Ovary (tissue), 9 donors: ENCODE data around the gene SHANK2. TPM values are rescaled to one million over a fixed set of nuclear protein-coding genes. Genes with fewer than 3 reads are reported as not detected.

Source experiments
- DNase-seq, 5 donors: peaks; one replicate each; pipeline ENCODE4 v3.0.0-alpha.2; 2019 to 2020
- H3K27ac ChIP-seq, 2 donors: fragments of 200-600 bp; one replicate each; pipeline versions ENCODE4 v1.5.1 to v1.8.0; 2019 to 2022
- H3K27me3 ChIP-seq: fragments of 200-600 bp; one replicate; pipeline ENCODE4 v1.8.0; 2022
- H3K36me3 ChIP-seq: fragments of 200-600 bp; sonication (generic); one replicate; pipeline ENCODE4 v1.5.1; 2019
- H3K4me1 ChIP-seq: one replicate; pipeline ENCODE4 v1.8.1; 2013; ENCODE audit warnings: mild to moderate bottlenecking, moderate library complexity; ENCODE audit not compliant: insufficient read depth
- H3K4me3 ChIP-seq: fragments of 200-600 bp; sonication (generic); one replicate; pipeline ENCODE4 v1.5.1; 2017
- H3K9me3 ChIP-seq, 2 donors: fragments of 200-600 bp in 1 of 2; sonication (generic) in 1 of 2; one replicate each; pipeline versions ENCODE4 v1.5.1 to v1.8.1; 2013 to 2019; ENCODE audit warnings: mild to moderate bottlenecking in 1 of 2, moderate library complexity in 1 of 2
- CTCF ChIP-seq, 3 donors: fragments of 450-650 bp in 2 of 3; fragments of 200-600 bp in 1 of 3; IDR thresholded peaks; one replicate each; pipeline versions ENCODE4 v1.5.1 to v1.8.0; 2016 to 2022; ENCODE audit warnings: antibody characterized with exemption in 3 of 3, mild to moderate bottlenecking in 1 of 3
- EP300 ChIP-seq: sonication (generic); formaldehyde crosslinking; IDR thresholded peaks from one replicate; pipeline ENCODE4 v1.6.1; 2017; ENCODE audit warnings: antibody characterized with exemption
- POLR2A ChIP-seq: fragments of 450-650 bp; IDR thresholded peaks from one replicate; pipeline ENCODE4 v1.6.1; 2017; ENCODE audit warnings: antibody characterized with exemption, mild to moderate bottlenecking, moderate library complexity
- WGBS, 3 donors: extraction: QIAGEN DNeasy Blood & Tissue Kit in 1 of 3; methylation state at CpG; one replicate each; pipeline versions ENCODE4 v1.1.5 to v1.1.7; 2013 to 2017; 5-methylcytosine and 5-hydroxymethylcytosine counted together
- intact Hi-C, 4 donors: fragments of 100-400 bp; cut with DNase I; formaldehyde crosslinking; loops; one replicate each; pipeline versions ENCODE4 v1.11.0 to v1.15.1; 2022 to 2023
- polyA plus RNA-seq, 2 donors: library from polyadenylated mRNA; stranded (reverse); fragments of 200-250 nt in 1 of 2; fragments of 350-450 nt in 1 of 2; fragmentation: Illumina TruSeq in 1 of 2; extraction: RNeasy Lipid Tissue Mini Kit (QIAGEN cat#74804) in 1 of 2; gene quantifications; one replicate each; pipeline ENCODE4 v1.2.3, GENCODE V29; 2013 to 2014
- total RNA-seq, 7 donors: library from RNA; depleted of rRNA in 2 of 7; stranded (reverse); fragments of >200 nt in 2 of 7; fragmentation: NEBNext Ultra II Directional in 3 of 7; extraction: Animal tissue kit (Norgen Biotek cat#: 25700) in 3 of 7; gene quantifications; one replicate each; pipeline versions ENCODE4 v1.1.0 to v1.2.4, GENCODE V29; 2016 to 2023
- donor health status: DM: no; HTN: no; CAD: no; lungs with moderate emphysema.
- donor health status: DM: no; HTN: no; CAD: no.
- donor health status: Bipolar disorder and iron deficiency.
- donor health status: DM: yes; HTN: yes; CAD: no.
- donor health status: DM: no; HTN: no; CAD: no.
- donor health status: DM: yes; HTN: yes; CAD: no.

The SHANK2 gene
- total and polyA plus RNA-seq, 9 donors, result 0.05 to 40.4 (median 2.3) TPM; not detected in 1

- Histone ChIP-seq H3K27ac (no peak overlapping the region), H3K4me1 (no peaks in the 10 kb centered on the region), H3K9me3 (no peaks in the 10 kb centered on the region), H3K27me3 (no peaks in the 10 kb centered on the region), H3K36me3 (no peaks in the 10 kb centered on the region), H3K4me3 (no peak overlapping the region)
- no peak for TF ChIP-seq CTCF (IDR thresholded peaks at IDR 0.05)
- TF ChIP-seq EP300, result no peak
- no peak for TF ChIP-seq POLR2A
- 85 to 91% (median 85%) methylated on average over 18 of the region's 18 CpGs for WGBS, 3 donors
- intact Hi-C loops, result no loop called here
- DNase-seq, result no peak
These were observed 47.4 kb downstream of the SHANK2 start for GRCh38 chr11:71204748-71205664.

GRCh38 chr11:71204294-71204693 is 48.1 kb downstream of the SHANK2 start:
- TF ChIP-seq CTCF (IDR thresholded peaks at IDR 0.05) (no peak), EP300 (no peak), POLR2A (no peak)
- 81 to 86% (median 86%) methylated on average over 16 of the region's 16 CpGs for WGBS, 3 donors
- Histone ChIP-seq H3K27ac (no peak overlapping the region), H3K36me3 (no peaks in the 10 kb centered on the region), H3K9me3 (no peaks in the 10 kb centered on the region), H3K4me3 (no peak overlapping the region), H3K27me3 (no peaks in the 10 kb centered on the region), H3K4me1 (no peaks in the 10 kb centered on the region)
- intact Hi-C loops, result no loop called here
- DNase-seq, result no peak

GRCh38 chr11:71203681-71204080 is 48.7 kb downstream of the SHANK2 start:
- no peaks in the 10 kb centered on the region for H3K9me3 ChIP-seq
- H3K27ac ChIP-seq, result no peak overlapping the region
- H3K4me1 ChIP-seq, result no peaks in the 10 kb centered on the region
- intact Hi-C loops, result no loop called here
- DNase-seq, result no peak
- no peak overlapping the region for H3K4me3 ChIP-seq
- 85 to 91% (median 87%) methylated on average over 11 of the region's 11 CpGs for WGBS, 3 donors
- no peaks in the 10 kb centered on the region for H3K36me3 ChIP-seq
- TF ChIP-seq EP300 (no peak), CTCF (IDR thresholded peaks at IDR 0.05) (no peak), POLR2A (no peak)
- no peaks in the 10 kb centered on the region for H3K27me3 ChIP-seq

- Histone ChIP-seq H3K36me3 (no peaks in the 10 kb centered on the region), H3K27ac (no peak overlapping the region), H3K4me1 (no peaks in the 10 kb centered on the region), H3K9me3 (no peaks in the 10 kb centered on the region), H3K4me3 (no peak overlapping the region), H3K27me3 (no peaks in the 10 kb centered on the region)
- DNase-seq, result no peak
- WGBS, 3 donors, result 87 to 95% (median 94%) methylated on average over 4 of the region's 4 CpGs
- intact Hi-C loops, result no loop called here
- TF ChIP-seq POLR2A (no peak), CTCF (IDR thresholded peaks at IDR 0.05) (no peak), EP300 (no peak)
These were observed 49.4 kb downstream of the SHANK2 start for GRCh38 chr11:71202966-71203365.
